Stimulated activated CD4-positive, alpha-beta T cell treated with anti-CD3 and anti-CD28 coated beads, Interleukin-1b, Interleukin-23, amount 100 ng/mL, for 4 hours (primary cell): Measurements from ENCODE around the gene ACY1.
"Not testable (repeated sequence)": the region's sequence is repeated elsewhere in the genome, so short reads cannot be mapped to it uniquely, and the experiment has no call there.

Experiments used
- DNase-seq, 2 donors: peaks; one replicate each; pipeline ENCODE4 v3.0.0-alpha.2; 2020; ENCODE audit warnings: low read depth in 2 of 2

ACY1 gene

GRCh38 chr3:52024765-52025452 lies 41.6 kb downstream of the ACY1 start:
- DNase-seq = no peak

DNA sequence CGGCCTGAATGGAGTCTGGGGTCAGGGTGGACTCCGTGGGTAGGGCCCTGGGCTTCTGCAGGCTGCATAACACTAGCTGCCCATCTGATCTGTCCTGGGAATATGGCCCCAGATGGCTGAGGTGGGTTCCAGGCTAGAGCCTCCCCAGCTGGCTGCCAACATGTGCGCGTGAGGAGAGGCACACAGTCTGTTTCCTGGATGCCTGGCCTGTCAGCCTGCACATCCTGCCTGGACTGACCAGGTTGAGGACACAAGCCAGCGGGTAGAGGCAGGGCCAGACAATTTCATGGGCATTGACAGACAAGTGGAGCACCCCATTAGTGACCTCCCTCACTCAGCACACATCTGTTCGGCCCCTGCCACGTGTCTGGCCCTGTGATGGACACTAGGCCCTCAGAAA lies 42.1 kb downstream of the ACY1 start:
- DNase-seq = no peak

DNA sequence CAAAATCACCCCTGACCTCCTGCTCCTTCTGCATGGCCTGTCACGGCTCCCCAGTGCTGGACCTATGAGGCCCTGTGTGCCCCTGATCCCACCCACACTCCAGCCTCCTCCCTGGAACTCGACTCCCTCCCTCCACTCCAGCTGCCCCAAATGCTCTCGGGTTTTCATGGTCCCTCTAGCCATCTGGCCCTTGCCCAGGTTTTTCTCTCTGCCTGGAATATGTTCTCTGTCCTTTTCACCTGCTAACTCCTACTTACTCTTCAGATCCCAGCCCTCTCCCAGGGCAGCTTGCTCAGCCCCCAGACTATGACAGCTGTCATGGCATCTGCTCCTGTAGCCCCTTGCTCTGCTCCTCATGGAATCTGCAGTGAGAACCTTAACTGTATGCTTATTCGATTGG lies 42.7 kb downstream of the ACY1 start:
- no peak for DNase-seq

DNA sequence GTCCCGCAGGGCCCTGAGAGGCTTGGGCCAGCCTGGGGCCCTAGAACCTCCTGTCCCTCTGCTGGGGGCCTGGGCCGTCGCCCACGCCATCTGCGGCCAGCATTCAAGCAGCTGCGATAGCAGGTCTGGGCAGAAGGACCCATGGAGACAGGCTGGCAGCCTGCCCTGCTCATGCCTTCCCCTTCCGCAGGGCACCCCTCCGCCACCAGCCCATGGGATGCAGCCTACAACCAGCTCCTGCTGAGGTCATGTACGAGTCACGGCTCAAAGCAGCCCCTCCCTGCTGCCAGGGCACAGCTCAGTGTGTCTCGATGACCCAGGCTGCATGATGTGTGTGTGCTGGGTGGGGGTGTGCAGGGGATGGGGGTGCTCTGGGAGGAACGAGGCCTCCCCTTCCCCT lies 45.2 kb downstream of the ACY1 start:
- DNase-seq = no peak

- no peak for DNase-seq
These were observed 45.7 kb downstream of the ACY1 start for GRCh38 chr3:52029053-52029452.

DNA sequence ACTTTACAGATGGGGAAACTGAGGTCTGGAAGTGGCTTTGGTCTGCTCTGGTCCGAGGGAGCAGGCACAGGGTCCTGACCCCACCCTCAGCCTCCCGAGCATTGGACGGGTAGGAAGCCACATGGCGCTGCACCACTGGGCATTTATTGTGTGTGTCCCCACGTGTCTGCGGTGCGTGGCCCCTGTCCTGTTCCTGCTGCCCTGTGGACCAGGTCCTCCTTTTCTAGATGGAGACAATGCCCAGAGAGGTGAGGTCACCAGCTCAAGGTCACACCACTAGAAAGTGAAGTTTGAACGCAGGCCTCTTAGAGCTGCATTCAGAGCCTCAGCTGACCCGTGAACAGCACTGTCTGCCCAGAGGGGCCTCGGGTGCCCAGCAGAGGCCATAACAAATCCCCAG lies 46.2 kb downstream of the ACY1 start:
- no peak for DNase-seq

DNA sequence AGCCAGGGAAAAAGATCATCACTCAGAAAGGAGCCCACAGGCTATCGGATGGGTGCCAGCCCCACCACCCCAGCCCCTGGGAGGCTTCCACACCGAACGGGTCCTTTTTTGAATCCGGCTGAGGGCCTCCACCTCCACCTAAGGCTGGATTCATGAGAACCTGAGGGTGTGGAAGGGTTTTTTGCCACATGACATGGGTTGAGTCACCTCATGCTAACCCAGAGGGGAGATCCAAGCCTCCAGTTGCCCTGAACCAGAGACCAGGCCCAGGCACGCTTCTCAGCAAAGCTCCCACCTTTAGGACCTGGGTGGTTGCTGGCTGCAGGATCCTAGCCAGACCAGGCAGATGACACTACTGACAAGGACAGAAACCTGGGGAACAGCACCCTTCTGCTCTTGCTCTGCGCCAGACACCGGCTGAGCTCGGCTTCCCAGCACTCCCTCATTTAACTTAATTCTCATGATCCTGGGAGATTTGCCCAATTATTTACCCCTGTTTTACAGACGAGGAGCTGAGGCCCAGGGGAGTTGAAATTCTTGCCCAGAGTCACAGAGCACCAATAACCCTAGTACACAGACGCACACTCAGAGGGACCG lies 47.5 kb downstream of the ACY1 start:
- DNase-seq = no peak

DNA sequence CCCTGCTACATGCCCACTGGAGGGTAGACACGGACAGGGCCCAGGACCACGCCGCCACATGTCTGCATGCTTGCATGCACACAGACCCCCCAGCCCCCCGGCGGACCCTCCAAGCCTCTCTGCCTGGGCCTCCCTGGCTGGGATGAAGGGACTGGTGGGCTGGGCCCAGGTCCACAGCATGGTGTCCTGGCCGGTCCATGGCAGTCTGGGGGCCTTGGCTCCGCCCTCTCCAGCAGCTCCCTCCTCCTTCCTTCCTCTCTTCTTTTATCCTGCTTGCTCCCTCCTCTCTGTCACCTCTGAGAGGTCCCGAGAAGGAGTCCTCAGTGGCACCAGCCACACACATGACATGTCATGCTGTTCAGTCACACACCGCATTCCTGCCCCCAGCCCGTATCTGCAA lies 48.6 kb downstream of the ACY1 start:
- DNase-seq = no peak

DNA sequence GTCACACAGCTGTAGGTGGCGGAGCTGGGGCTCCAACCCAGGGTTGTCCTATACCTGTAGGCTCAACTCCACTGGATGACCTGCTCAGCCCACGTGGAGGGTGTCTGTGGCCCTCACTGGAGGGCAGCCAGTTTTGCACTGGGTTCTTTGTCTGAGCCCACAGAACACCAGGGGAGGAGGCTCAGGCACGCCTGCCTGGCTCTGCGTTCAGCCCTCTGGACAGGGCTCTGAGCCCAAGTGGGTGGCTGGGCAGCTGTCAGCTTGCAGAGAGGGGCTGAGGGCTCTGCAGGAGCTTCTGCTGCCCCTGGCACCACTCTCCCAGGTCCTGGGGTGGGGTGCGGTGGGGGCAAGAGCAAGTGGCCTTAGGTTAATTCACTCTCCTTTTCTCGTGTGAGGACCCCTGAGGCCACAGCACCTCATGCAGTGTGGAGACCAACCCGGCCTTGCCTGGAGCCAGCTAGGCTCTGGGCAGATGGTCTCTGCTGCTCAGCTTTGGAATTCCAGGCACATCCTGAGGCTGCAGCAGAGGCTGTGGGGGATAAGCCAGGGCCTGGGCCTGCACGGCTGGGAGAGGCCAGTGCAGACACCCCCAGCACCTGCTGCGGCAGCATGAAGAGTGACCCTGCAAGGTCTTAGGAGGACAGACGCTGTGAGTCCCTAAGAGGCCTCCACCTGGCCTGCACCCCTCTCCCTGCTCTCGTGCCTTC lies 49.5 kb downstream of the ACY1 start:
- no peak for DNase-seq

DNA sequence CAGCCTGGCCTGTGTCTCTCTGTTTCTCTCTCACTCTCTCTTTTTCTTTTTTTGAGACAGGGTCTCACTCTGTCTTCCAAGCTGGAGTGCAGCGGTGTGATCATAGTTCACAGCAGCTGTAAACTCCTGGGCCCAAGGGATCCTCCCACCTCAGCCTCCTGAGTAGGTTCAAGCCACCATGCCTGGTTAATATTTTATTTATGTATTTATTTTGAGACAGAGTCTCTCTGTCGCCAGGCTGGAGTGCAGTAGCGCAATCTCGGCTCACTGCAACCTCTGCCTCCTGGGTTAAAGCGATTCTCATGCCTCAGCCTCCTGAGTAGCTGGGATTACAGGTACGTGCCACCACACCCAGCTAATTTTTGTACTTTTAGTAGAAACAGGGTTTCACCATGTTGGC lies 50.4 kb downstream of the ACY1 start:
- DNase-seq = not testable (repeated sequence)

DNA sequence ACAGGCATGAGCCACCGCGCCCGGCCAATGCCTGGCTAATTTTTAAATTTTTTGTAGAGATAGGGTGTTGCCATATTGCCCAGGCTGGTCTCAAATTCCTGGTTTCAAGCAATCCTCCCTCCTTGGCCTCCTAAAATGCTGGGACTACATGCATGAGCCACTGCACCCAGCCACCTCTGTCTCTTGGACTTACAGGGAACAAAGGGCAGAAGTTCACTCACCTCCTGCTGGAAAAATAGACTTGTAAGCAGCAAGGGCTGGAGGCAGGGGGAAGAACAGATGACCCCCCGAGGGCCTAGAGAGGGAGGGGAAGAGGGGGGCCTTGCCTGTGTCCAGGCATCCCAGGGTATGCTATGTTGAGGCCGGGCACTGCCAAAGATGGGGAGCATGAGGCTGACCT lies 50.9 kb downstream of the ACY1 start:
- no peak for DNase-seq

DNA sequence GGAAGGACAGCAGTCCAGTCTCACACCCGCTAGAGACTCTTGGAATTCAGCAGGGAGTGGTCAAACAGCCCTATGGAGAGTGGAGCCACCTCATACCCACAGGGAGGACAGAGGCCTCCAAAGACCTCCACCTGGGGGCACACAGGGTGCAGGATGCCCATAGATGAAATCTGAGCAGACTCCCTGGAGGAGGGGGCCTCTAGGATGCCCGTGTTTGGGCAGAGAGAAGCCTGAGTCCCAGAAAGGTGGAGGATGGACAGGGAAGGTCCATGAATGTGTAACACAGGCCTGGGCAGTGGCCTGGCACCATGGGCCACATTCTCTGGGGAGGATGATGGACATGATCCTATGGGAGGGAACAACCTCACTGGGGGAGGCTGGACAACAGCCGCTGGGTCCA lies 51.3 kb downstream of the ACY1 start:
- DNase-seq = no peak

DNA sequence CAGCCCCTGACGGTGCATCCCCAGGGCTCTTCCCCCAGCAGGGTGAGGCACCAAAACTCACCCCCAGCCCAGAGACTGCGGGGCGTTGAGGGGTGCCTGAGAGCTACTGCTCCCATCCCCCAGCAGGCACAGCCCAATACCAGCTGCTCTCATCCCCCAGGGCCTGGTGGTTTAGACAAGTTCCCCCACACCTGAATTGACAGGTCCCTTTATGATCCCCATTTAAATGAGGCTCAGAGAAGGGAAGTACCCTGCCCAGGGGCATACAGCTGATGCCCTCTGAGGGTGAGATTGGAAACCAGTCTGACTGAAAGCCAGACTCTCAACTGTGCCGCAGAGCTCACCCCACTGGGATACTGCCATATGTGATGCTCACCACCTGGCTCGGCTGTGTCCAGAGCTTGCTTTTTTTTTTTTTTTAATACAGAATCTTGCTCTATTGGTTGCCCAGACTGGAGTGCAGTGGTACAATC lies 52.9 kb downstream of the ACY1 start:
- DNase-seq = no peak

DNA sequence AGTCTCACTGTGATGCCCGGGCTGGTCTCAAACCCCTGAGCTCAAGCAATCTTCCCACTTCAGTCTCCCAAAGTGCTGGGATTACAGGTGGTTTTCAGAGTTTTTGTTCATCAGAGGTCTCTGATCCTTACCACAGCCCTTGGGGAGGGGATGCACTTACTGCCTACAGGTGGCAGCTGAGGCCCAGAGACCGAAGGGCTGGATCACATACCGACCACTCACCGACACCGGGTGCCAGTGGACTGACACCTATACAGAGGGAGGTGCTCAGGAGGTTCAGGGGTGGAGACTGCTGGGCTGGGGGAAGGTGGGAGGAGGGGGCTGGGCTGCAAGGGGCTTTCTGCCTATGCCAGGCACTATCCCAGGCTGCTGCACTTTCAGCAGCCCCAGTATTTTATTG lies 53.5 kb downstream of the ACY1 start:
- DNase-seq = no peak

DNA sequence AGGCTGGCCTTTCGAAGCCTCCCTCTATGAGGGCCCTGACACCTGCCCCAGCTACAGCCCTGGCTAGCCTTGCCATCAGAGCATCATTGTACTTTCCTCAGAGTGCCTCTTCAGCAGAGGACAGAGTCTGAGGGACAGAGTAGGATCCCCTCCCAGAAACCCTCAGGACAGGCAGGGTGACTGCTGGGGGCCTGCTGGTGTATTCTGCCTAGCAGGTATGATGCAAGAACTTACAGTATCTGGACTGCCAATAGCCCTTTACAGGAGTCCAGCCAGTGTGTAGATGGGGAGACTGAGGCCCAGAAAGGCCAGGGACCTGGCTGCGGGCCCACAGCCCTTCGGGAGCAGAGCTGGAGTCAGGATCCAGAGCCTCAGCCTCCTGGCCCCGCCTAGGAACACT lies 54.0 kb downstream of the ACY1 start:
- no peak for DNase-seq

DNA sequence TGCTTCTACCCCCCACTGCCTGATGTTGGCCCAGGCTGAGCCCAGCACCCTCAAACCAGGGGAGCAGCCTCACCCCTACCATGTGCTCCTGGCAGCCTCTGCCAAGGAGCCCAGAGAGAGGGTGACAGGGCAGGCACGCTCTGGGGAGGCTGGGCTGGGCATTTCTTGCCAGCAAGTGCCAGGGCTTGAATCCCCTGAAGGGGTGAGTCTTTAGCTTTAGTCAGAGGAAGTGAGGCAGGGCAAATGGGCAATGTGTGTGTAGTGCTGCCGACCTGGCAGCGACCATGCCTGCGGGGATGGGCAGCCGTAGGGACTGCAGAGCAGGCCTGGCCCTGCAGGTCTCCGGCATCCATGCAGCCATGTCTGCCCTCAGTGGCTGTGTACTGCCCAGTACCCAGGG lies 54.9 kb downstream of the ACY1 start:
- no peak for DNase-seq
